Measurements from ENCODE around the gene OAS1.

OAS1 gene

GRCh38 chr12:112967306-112967705, 60.5 kb downstream of the OAS1 start:
- TF ChIP-seq POU2F2 (IDR thresholded peaks at IDR 0.05; ENCODE audit: low read depth, low read length) (no peak), POLR2AphosphoS5 (IDR thresholded peaks at IDR 0.05; ENCODE audit: low read depth, low read length) (no peak), POLR2A (IDR thresholded peaks at IDR 0.05; ENCODE audit: low read depth, low read length) (no peak), PAX5 (IDR thresholded peaks at IDR 0.05; ENCODE audit: insufficient read depth, low read length, severe bottlenecking) (no peak), SPI1 (IDR thresholded peaks at IDR 0.05; ENCODE audit: low read depth, low read length) (no peak), TAF1 (IDR thresholded peaks at IDR 0.05; ENCODE audit: low read depth, low read length) (no peak)
- DNase-seq (ENCODE audit: insufficient read length, low spot score) = no peak
- FAIRE-seq = no peak

DNA sequence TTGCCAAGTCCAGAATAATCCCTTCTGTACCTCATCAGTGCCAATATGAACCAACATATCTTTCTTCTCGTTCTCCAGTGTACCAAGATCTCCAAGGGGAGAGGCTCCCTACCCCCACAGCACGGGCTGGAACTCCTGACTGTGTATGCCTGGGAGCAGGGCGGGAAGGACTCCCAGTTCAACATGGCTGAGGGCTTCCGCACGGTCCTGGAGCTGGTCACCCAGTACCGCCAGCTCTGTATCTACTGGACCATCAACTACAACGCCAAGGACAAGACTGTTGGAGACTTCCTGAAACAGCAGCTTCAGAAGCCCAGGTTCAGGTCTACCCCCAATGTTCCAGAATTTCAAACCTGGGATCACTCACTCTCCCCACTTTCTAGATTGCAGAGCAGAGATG, 61.1 kb downstream of the OAS1 start:
- FAIRE-seq (no peak), DNase-seq (ENCODE audit: insufficient read length, low spot score) (no peak)
- TF ChIP-seq TAF1 (IDR thresholded peaks at IDR 0.05; ENCODE audit: low read depth, low read length) (no peak), PAX5 (IDR thresholded peaks at IDR 0.05; ENCODE audit: insufficient read depth, low read length, severe bottlenecking) (no peak), SPI1 (IDR thresholded peaks at IDR 0.05; ENCODE audit: low read depth, low read length) (no peak)
